HG02571 (cell line): ENCODE results near the gene NAA60.
"Not testable (repeated sequence)": the region's sequence is repeated elsewhere in the genome, so short reads cannot be mapped to it uniquely, and the experiment has no call there.

Experiments used
- ATAC-seq: cut with Tn5 transposase; IDR thresholded peaks from one replicate; pipeline ENCODE4 v1.9.1; 2021; ENCODE audit warnings: mild to moderate bottlenecking, moderate library complexity; ENCODE audit not compliant: unreplicated experiment

Gene NAA60

GRCh38 chr16:3481696-3482658, 38.5 kb downstream of the NAA60 start:
- no peak for ATAC-seq

GRCh38 chr16:3482659-3483241, 39.3 kb downstream of the NAA60 start:
- no peak for ATAC-seq

- no peak for ATAC-seq
These were observed 41.0 kb downstream of the NAA60 start for GRCh38 chr16:3484318-3485096.

- ATAC-seq = no peak
These were observed 41.7 kb downstream of the NAA60 start for GRCh38 chr16:3485097-3485745.

GRCh38 chr16:3485821-3486505, 42.5 kb downstream of the NAA60 start:
- ATAC-seq = no peak

- no peak for ATAC-seq
These were observed 43.2 kb downstream of the NAA60 start for GRCh38 chr16:3486506-3487215.

GRCh38 chr16:3487521-3488410, 44.3 kb downstream of the NAA60 start:
- no peak for ATAC-seq

GRCh38 chr16:3488801-3489200, 45.3 kb downstream of the NAA60 start:
- ATAC-seq = no peak

- ATAC-seq = no peak
These were observed 47.6 kb downstream of the NAA60 start for GRCh38 chr16:3490911-3491629.

- ATAC-seq = no peak
These were observed 48.9 kb downstream of the NAA60 start for GRCh38 chr16:3492356-3492755.

- ATAC-seq = no peak
These were observed 51.0 kb downstream of the NAA60 start for GRCh38 chr16:3494386-3494973.

GRCh38 chr16:3495176-3495575, 51.7 kb downstream of the NAA60 start, which contains the start of gene C16orf90:
C16orf90 (minus strand) TSS chr16:3495489; CDS start chr16:3495421, 68 bp downstream.
- no peak for ATAC-seq

- no peak for ATAC-seq
These were observed 52.9 kb downstream of the NAA60 start for GRCh38 chr16:3496386-3496785.

- no peak for ATAC-seq
These were observed 54.3 kb downstream of the NAA60 start for GRCh38 chr16:3497771-3498170.

GRCh38 chr16:3498988-3499387, 55.5 kb downstream of the NAA60 start:
- no peak for ATAC-seq

- not testable (repeated sequence) for ATAC-seq
These were observed 57.9 kb downstream of the NAA60 start for GRCh38 chr16:3501412-3501761.

GRCh38 chr16:3501783-3502400, 58.4 kb downstream of the NAA60 start:
- ATAC-seq = no peak
